ENCODE measurements around the gene CHPT1. TPM values are rescaled to one million over a fixed set of nuclear protein-coding genes. Genes with fewer than 3 reads are reported as not detected.
A peak's percentile ranks its signal among the peaks of the same experiment; 100 is the strongest.
"Not testable (repeated sequence)": the region's sequence is repeated elsewhere in the genome, so short reads cannot be mapped to it uniquely, and the experiment has no call there.

CHPT1 gene
- total and polyA plus RNA-seq, 2 of the 13 experiments (the other 11 are each of a cell fraction or from before 2014, with no cell fraction given) = 117 to 178 TPM

DNA sequence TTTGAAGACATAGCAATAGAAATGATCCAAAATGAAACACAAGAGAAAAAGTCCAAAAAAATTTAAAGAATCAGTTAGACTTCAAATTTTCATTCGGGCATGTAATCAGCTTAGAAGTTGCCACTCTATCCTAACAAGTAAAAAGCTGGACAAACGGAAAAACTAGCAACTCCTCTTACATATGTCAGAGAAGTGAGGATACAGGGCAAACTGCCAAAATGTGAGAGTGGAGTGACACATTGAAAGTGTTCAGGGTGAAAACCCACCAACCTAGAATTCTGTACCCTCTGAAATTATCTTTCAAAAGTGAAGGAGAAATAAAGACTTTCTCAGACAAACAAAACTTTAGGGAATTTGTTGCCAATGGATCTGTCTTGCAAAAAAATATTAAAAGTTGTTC, 42.0 kb upstream of the CHPT1 start (continued):
- no peak for TF ChIP-seq MAFK (conservative IDR thresholded peaks at IDR 0.05 in 1 of 2, IDR thresholded peaks at IDR 0.05 in 1 of 2; ENCODE audit: low read length in 2 of 2)
- TF ChIP-seq ZNF816 (CRISPR knock-in tag; IDR thresholded peaks at IDR 0.05; ENCODE audit: borderline replicate concordance) = no peak

DNA sequence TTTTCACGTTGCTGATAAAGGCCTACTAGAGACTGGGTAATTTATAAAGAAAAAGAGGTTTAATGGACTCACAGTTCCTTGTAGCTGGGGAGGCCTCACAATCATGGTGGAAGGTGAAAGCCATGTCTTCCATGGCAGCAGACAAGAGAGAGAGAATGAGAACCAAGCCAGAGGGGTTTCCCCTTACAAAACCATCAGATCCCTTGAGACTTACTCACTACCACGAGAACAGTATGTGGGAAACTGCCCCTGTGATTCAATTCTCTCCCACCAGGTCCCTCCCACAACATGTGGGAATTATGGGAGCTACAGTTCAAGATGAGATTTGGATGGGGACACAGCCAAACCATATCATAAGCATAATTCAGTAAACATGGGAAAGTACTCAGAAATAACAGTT, 36.8 kb upstream of the CHPT1 start:
- H3K4me2 ChIP-seq (ENCODE audit: low read depth, low read length); H3K9ac ChIP-seq (ENCODE audit: insufficient read depth, low read depth, low read length); H2AFZ ChIP-seq (ENCODE audit: low read length); H3K79me2 ChIP-seq (ENCODE audit: insufficient read depth, low read length); POLR2A ChIA-PET; H4K20me1 ChIP-seq (ENCODE audit: insufficient read depth, low read length); in situ Hi-C loops (cut with HindIII; ENCODE audit: extremely low pct_ligation_motif_present, low pct_unique_long_range_greater_than_20kb); intact Hi-C loops (cut with micrococcal nuclease; ENCODE audit: unreplicated experiment); H3K36me3 ChIP-seq (replicated peaks in 1 of 2; ENCODE audit: control insufficient read depth in 1 of 2, insufficient read depth in 2 of 2, low read length in 2 of 2); H3K9me3 ChIP-seq (ENCODE audit: low read length); H3K27me3 ChIP-seq (ENCODE audit: control insufficient read depth in 1 of 2, insufficient read depth in 2 of 2, low read length in 2 of 2); ATAC-seq; FAIRE-seq; BruUV-seq (replicated peaks); H3K4me3 ChIP-seq (replicated peaks in 1 of 3; ENCODE audit: insufficient read depth in 1 of 3, low read depth in 2 of 3, low read length in 3 of 3); DNase-seq (ENCODE audit: low spot score); CTCF ChIA-PET (ENCODE audit: low intra/inter-chr PET ratio, low total read pairs); H3K27ac ChIP-seq (ENCODE audit: extremely low read length, insufficient read depth, low read length): not testable (repeated sequence)
- H3K4me1 ChIP-seq (ENCODE audit: insufficient read depth, low read length) = peaks cover 17% of the 10 kb centered on the region
- 95% methylated on average over 2 of the region's 2 CpGs for WGBS (ENCODE audit: low lambda C conversion rate)

DNA sequence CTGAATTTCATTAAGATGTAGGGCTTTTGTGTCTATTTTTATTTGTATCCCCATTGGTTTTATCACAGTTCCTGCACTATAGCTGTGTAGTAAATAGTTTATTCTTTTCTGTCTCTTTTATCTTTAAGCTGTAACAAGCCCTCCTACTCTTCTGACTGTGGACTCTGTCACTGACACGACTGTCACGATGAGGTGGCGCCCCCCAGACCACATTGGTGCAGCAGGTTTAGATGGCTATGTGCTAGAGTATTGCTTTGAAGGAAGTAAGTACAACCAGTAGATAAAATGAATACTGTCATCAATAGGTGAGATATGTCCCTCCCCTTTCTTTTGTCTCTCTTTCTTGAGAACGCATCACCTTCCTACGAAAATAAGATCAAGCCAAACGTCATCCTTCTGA, 34.1 kb upstream of the CHPT1 start:
- 92% methylated on average over 6 of the region's 6 CpGs for WGBS (ENCODE audit: low lambda C conversion rate)
- Histone ChIP-seq H3K36me3 (replicated peaks in 1 of 2; ENCODE audit: control insufficient read depth in 1 of 2, insufficient read depth in 2 of 2, low read length in 2 of 2) (no peaks in the 10 kb centered on the region), H3K27me3 (ENCODE audit: control insufficient read depth in 1 of 2, insufficient read depth in 2 of 2, low read length in 2 of 2) (no peaks in the 10 kb centered on the region), H4K20me1 (ENCODE audit: insufficient read depth, low read length) (no peaks in the 10 kb centered on the region), H3K4me3 (replicated peaks in 1 of 3; ENCODE audit: insufficient read depth in 1 of 3, low read depth in 2 of 3, low read length in 3 of 3) (no peak overlapping the region), H3K9me3 (ENCODE audit: low read length) (no peaks in the 10 kb centered on the region), H2AFZ (ENCODE audit: low read length) (no peak overlapping the region), H3K79me2 (ENCODE audit: insufficient read depth, low read length) (no peaks in the 10 kb centered on the region), H3K4me1 (ENCODE audit: insufficient read depth, low read length) (peaks cover 34% of the 10 kb centered on the region), H3K9ac (ENCODE audit: insufficient read depth, low read depth, low read length) (no peak overlapping the region), H3K4me2 (ENCODE audit: low read depth, low read length) (no peak overlapping the region), H3K27ac (ENCODE audit: extremely low read length, insufficient read depth, low read length) (no peak overlapping the region)
- no TSS peak for BruUV-seq (replicated peaks)
- POLR2A ChIA-PET = interaction anchor here (1.0 kb wide), 1 partner anchor 9 kb away, joined by 3 read pairs; no protein-coding TSS in a partner anchor
- in situ Hi-C loops (cut with HindIII; ENCODE audit: extremely low pct_ligation_motif_present, low pct_unique_long_range_greater_than_20kb) (no loop called here), intact Hi-C loops (cut with micrococcal nuclease; ENCODE audit: unreplicated experiment) (no loop called here)
- FAIRE-seq (no peak), ATAC-seq (no peak), DNase-seq (ENCODE audit: low spot score) (no peak)
- peak; percentile 7; the same call in 1 of the 2 replicates for TF ChIP-seq STAG1 (CRISPR knock-in tag; IDR thresholded peaks at IDR 0.05)
- TF ChIP-seq GABPB1 (CRISPR knock-in tag; IDR thresholded peaks at IDR 0.05) = no peak
- CTCF ChIA-PET (ENCODE audit: low intra/inter-chr PET ratio, low total read pairs) = no interaction called here
